ENCODE data around the gene UNC5A. TPM values are rescaled to one million over a fixed set of nuclear protein-coding genes. Genes with fewer than 3 reads are reported as not detected.

UNC5A gene
- total and polyA plus RNA-seq, 10 of the 15 experiments (the other 5 are each of a cell fraction or from before 2014, with no cell fraction given), result not detected

DNA sequence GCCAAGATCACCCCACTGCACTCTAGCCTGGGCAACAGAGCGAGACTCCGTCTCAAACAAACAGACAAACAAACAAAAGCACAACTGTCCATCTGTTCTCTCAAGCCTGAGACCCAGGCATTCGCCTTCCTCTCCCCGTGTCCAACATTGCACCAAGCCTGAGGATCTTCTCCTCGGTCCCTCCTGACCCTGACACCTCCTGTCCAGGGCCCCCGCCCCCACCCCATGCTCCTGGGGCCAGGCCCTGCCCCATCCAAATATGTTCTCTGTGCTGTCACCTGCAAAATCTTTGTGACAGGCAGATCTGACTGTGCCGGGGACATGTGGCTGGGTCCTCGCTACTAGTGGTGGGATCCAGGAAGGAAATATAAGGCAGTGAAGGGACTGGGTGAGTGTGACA lies 33.4 kb upstream of the UNC5A start:
- in situ Hi-C loops (cut with MboI), result no loop called here
- H3K4me2 ChIP-seq (ENCODE audit: control insufficient read depth, insufficient read depth), result no peak overlapping the region
- no peak for ATAC-seq
- ChIA-PET CTCF (no interaction called here), RAD21 (ENCODE audit: unreplicated experiment) (no interaction called here), SMC1A (ENCODE audit: uncharacterized antibody, unreplicated experiment) (no interaction called here), POLR2A (no interaction called here)
- H3K9ac ChIP-seq (ENCODE audit: control insufficient read depth, insufficient read depth, low read length), result no peak overlapping the region
- no peak overlapping the region for H3K4me3 ChIP-seq
- 18% methylated on average over 8 of the region's 8 CpGs for WGBS (ENCODE audit: insufficient coverage, insufficient replicate concordance, low lambda C conversion rate, missing lambda C conversion rate)
- no peaks in the 10 kb centered on the region for H3K79me2 ChIP-seq (ENCODE audit: control insufficient read depth, insufficient read depth, low read length)
- intact Hi-C loops (cut with micrococcal nuclease; ENCODE audit: unreplicated experiment), result no loop called here
- no peaks in the 10 kb centered on the region for H3K4me1 ChIP-seq (ENCODE audit: control insufficient read depth, insufficient read depth, low read length)
- TF ChIP-seq POLR2A (IDR thresholded peaks at IDR 0.05; ENCODE audit: low read depth, low read length) (no peak), LARP7 (IDR thresholded peaks at IDR 0.05) (no peak), TARDBP (IDR thresholded peaks at IDR 0.05; ENCODE audit: borderline replicate concordance) (no peak), RAD21 (IDR thresholded peaks at IDR 0.05; ENCODE audit: insufficient read depth, low read depth, low read length) (no peak), NR2F1 (conservative IDR thresholded peaks at IDR 0.05) (no peak), BRCA1 (IDR thresholded peaks at IDR 0.05; ENCODE audit: low read depth, low read length) (no peak), CHD1 (IDR thresholded peaks at IDR 0.05; ENCODE audit: low read depth, low read length) (no peak), BACH1 (IDR thresholded peaks at IDR 0.05; ENCODE audit: borderline replicate concordance) (no peak), ATF7 (IDR thresholded peaks at IDR 0.05; ENCODE audit: low read depth) (no peak), JUNB (IDR thresholded peaks at IDR 0.05) (no peak), ETV6 (conservative IDR thresholded peaks at IDR 0.05 in 1 of 2, IDR thresholded peaks at IDR 0.05 in 1 of 2; ENCODE audit: borderline replicate concordance in 1 of 2, low read depth in 1 of 2) (no peak), TAF1 (IDR thresholded peaks at IDR 0.05; ENCODE audit: borderline replicate concordance, low read depth, low read length) (no peak), MYC (IDR thresholded peaks at IDR 0.05; ENCODE audit: insufficient read depth, insufficient read length, insufficient replicate concordance, low read length, severe bottlenecking) (no peak), FOXM1 (IDR thresholded peaks at IDR 0.05; ENCODE audit: low read depth, low read length) (no peak), SPI1 (IDR thresholded peaks at IDR 0.05; ENCODE audit: borderline replicate concordance, insufficient read depth, low read depth, low read length) (no peak)
- TF ChIP-seq, protein P1, sequence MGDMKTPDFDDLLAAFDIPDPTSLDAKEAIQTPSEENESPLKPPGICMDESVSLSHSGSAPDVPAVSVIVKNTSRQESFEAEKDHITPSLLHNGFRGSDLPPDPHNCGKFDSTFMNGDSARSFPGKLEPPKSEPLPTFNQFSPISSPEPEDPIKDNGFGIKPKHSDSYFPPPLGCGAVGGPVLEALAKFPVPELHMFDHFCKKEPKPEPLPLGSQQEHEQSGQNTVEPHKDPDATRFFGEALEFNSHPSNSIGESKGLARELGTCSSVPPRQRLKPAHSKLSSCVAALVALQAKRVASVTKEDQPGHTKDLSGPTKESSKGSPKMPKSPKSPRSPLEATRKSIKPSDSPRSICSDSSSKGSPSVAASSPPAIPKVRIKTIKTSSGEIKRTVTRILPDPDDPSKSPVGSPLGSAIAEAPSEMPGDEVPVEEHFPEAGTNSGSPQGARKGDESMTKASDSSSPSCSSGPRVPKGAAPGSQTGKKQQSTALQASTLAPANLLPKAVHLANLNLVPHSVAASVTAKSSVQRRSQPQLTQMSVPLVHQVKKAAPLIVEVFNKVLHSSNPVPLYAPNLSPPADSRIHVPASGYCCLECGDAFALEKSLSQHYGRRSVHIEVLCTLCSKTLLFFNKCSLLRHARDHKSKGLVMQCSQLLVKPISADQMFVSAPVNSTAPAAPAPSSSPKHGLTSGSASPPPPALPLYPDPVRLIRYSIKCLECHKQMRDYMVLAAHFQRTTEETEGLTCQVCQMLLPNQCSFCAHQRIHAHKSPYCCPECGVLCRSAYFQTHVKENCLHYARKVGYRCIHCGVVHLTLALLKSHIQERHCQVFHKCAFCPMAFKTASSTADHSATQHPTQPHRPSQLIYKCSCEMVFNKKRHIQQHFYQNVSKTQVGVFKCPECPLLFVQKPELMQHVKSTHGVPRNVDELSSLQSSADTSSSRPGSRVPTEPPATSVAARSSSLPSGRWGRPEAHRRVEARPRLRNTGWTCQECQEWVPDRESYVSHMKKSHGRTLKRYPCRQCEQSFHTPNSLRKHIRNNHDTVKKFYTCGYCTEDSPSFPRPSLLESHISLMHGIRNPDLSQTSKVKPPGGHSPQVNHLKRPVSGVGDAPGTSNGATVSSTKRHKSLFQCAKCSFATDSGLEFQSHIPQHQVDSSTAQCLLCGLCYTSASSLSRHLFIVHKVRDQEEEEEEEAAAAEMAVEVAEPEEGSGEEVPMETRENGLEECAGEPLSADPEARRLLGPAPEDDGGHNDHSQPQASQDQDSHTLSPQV (IDR thresholded peaks at IDR 0.05), result no peak
- TF ChIP-seq, protein P2, sequence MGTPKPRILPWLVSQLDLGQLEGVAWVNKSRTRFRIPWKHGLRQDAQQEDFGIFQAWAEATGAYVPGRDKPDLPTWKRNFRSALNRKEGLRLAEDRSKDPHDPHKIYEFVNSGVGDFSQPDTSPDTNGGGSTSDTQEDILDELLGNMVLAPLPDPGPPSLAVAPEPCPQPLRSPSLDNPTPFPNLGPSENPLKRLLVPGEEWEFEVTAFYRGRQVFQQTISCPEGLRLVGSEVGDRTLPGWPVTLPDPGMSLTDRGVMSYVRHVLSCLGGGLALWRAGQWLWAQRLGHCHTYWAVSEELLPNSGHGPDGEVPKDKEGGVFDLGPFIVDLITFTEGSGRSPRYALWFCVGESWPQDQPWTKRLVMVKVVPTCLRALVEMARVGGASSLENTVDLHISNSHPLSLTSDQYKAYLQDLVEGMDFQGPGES (IDR thresholded peaks at IDR 0.05), result no peak
- TF ChIP-seq, protein P3, sequence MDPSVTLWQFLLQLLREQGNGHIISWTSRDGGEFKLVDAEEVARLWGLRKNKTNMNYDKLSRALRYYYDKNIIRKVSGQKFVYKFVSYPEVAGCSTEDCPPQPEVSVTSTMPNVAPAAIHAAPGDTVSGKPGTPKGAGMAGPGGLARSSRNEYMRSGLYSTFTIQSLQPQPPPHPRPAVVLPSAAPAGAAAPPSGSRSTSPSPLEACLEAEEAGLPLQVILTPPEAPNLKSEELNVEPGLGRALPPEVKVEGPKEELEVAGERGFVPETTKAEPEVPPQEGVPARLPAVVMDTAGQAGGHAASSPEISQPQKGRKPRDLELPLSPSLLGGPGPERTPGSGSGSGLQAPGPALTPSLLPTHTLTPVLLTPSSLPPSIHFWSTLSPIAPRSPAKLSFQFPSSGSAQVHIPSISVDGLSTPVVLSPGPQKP (IDR thresholded peaks at IDR 0.05; ENCODE audit: low read depth, low read length), result no peak
- no peak for FAIRE-seq
- H3K9me3 ChIP-seq (replicated peaks; ENCODE audit: control insufficient read depth, insufficient read depth, low read length), result no peaks in the 10 kb centered on the region
- H3K27me3 ChIP-seq (replicated peaks in 1 of 2; ENCODE audit: control insufficient read depth in 2 of 2, insufficient read depth in 2 of 2, low read length in 1 of 2), result peaks cover 0 to 2% of the 10 kb centered on the region in 2 experiments; a peak in 2 of 4 replicates
- H3K27ac ChIP-seq (ENCODE audit: control insufficient read depth, insufficient read depth), result no peak overlapping the region
- no peak overlapping the region for H2AFZ ChIP-seq (ENCODE audit: control insufficient read depth, low read depth, low read length)
- H3K36me3 ChIP-seq (ENCODE audit: control insufficient read depth in 2 of 2, insufficient read depth in 2 of 2, low read length in 1 of 2), result no peaks in the 10 kb centered on the region
- BruUV-seq (replicated peaks), result no TSS peak
- H4K20me1 ChIP-seq (ENCODE audit: control insufficient read depth, insufficient read depth), result no peaks in the 10 kb centered on the region
- no peak for DNase-seq (ENCODE audit: low read depth, low spot score)

Measured in GM12878 (cell line).